Measurements from ENCODE around the gene S100A10.

GRCh38 chr1:151967091-151967490, 26.6 kb downstream of the S100A10 start:
- TF ChIP-seq CTCF (IDR thresholded peaks at IDR 0.05) (no peak), POLR2A (IDR thresholded peaks at IDR 0.05) (no peak)

Measured in thyroid gland (tissue), 4 donors.